GM18508 (cell line): ENCODE data around the gene IPO11.
"Not testable (repeated sequence)": the region's sequence is repeated elsewhere in the genome, so short reads cannot be mapped to it uniquely, and the experiment has no call there.

ENCODE experiments used
- ATAC-seq: cut with Tn5 transposase; IDR thresholded peaks from one replicate; pipeline ENCODE4 v1.9.1; 2021; ENCODE audit warnings: moderate number of reproducible peaks; ENCODE audit not compliant: insufficient read depth, unreplicated experiment

Gene IPO11

DNA sequence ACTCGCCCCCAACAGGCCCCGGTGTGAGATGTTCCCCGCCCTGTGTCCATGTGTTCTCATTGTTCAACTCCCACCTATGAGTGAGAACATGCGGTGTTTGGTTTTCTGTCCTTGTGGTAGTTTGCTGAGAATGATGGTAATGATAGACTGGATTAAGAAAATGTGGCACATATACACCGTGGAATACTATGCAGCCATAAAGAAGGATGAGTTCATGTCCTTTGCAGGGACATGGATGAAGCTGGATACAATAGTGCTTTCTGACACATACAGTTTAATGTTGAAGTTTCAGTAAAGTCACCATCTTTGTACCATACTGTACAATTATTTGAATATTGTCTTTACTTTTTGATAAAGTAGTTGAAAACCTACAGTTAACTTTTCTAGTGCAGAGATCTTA lies 96.2 kb downstream of the IPO11 start:
- not testable (repeated sequence) for ATAC-seq

DNA sequence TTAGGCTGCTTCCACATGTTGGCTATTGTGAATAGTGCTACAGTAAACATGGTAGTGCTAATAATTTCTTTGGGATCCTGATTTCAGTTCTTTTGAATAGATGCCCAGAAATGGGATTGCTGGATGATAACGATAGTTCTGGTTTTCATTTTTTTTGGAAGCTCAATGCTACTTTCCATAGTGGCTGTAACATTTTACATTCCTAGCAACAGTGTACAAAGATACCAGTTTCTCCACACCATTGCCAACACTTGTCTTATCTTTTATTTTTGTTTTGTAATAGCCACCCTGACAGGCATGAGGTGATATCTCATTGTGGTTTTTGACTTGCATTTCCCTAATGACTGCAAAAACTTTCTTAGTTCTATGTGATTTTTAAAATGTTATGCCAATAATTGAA lies 97.2 kb downstream of the IPO11 start:
- ATAC-seq: no peak

DNA sequence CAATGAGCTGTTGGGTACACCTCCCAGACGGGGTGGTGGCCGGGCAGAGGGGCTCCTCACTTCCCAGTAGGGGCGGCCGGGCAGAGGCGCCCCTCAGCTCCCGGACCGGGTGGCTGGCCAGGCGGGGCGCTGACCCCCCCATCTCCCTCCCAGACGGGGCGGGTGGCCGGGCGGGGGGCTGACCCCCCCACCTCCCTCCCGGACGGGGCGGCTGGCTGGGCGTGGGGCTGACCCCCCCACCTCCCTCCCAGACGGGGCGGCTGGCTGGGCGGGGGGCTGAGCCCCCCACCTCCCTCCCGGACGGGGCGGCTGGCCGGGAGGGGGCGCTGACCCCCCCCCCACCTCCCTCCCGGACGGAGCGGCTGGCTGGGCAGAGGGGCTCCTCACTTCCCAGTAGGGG lies 100.5 kb downstream of the IPO11 start:
- ATAC-seq: not testable (repeated sequence)

DNA sequence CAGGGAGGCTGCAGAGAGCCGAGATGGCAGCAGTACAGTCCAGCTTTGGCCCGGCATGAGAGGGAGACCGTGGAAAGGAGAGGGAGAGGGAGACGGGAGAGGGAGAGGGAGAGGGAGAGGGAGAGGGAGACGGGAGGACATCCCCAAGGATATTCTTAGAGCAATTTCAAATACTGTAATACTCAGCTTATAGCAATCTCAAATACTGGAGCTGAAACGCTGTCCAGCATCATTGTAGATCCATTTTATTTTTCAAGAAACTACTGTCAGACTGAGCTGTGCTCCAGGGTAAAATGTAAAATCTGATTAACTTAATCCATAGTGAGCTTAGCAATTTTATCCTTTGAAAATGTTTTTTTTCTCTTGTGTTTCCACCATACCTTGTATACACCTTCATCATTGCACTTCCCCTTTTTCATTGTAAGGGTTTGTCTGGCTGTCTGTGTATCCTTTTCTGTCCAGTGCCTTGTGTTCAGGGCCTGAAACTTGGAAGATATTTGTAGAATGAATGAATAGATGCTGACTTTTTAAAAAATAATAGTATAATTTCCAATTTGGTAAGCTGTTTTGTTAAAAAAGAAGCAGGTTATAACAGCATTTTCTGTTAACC lies 102.1 kb downstream of the IPO11 start:
- no peak for ATAC-seq

DNA sequence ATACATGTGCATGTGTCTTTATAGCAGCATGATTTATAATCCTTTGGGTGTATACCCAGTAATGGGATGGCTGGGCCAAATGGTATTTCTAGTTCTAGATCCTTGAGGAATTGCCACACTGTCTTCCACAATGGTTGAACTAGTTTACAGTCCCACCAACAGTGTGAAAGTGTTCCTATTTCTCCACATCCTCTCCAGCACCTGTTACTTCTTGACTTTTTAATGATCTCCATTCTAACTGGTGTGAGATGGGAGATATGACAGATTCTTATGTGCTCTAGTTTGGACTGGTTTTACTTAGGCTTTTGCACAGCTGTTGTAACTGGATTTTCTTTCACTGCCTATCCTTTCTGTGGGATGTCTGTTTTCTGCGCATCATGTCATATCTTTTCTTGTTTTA lies 108.2 kb downstream of the IPO11 start:
- ATAC-seq: not testable (repeated sequence)

DNA sequence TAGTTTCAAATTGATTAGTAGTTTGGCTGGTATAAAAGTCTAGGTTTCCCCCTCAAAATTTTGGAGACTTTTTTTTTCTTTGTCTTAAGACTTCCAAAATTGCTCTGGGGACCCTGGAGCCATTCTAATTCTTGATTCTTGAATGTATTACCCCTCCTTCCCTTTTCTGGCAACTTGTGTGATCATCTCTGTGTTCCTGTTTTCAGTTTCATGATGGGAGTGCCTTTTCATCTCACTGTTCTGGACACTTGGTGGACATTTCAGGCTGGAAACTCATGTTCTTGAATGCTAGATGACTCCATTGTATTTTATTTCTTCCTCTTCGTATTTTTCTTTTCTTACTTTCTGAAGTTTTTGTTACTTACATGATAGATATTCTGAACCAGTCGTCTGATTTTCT lies 108.8 kb downstream of the IPO11 start:
- ATAC-seq: no peak

DNA sequence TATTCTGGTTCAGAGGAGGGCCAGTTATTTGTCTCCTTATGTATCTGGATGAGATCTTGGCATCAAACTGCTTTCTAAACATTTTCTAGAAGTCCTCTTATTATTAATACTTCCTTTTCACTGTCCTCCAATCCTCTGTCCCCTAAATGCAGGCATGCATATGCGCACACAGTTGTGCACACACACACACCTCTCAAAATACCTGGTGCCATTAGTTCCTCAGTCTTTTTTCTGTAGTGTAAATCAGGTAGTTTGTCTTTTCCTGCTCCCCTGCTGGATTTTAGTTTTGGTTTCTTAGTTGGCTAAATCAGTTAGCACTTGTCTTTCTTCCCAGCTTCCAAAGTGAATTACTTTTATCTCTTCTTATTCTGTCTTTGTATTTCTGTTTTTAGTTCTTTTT lies 110.2 kb downstream of the IPO11 start:
- no peak for ATAC-seq

DNA sequence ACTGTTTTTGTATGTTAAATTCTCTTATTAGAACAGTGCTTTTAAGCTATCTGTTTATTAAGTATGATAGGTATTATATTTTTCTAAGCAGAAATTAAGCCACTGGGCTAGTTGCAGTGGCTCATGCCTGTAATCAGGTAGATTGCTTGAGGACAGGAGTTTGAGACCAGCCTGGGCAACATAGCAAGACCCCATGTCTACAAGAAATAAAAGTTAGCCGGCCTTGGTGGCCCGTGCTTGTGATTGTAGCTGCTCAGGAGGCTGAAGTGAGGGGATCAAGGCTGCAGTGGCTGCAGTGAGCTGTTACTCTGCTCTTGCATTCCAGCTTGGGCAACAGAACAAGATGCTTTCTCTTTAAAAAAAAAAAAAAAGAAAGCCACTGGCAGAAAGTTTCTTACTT lies 121.0 kb downstream of the IPO11 start:
- ATAC-seq: no peak

DNA sequence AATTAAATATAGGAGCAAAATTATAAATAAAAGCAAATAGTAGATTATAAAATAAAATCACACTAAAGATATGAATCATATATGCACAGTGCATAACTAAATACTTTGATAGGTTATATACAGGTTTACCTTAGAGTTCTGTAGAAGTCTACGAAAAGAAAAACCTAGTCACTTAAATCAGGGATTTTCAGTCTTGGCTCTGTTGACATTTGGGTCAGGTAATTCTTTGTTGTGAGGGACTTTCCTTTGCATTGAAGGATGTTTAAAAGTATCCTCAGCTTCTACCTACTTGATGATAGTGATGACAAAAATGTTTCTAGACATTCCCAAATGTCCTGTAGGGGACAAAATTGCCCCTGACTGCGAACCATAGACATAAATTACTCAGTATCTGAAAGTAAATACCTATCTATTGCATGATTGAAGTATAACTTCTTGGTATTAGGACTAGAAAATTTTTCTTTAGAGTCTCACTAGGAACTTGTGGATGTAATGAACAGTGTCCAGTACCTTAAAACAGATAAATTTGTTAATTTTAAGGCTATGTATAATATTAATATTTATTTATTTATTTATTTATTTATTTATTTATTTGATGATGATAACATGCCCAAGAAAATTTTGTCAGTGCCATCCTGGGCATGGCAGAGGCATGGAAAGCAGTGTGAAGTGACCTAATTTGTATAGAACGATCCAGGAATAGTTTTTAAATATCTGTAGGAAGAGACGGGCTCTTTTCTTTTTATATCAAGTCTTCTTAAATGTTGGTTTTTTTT lies 122.1 kb downstream of the IPO11 start:
- no peak for ATAC-seq

DNA sequence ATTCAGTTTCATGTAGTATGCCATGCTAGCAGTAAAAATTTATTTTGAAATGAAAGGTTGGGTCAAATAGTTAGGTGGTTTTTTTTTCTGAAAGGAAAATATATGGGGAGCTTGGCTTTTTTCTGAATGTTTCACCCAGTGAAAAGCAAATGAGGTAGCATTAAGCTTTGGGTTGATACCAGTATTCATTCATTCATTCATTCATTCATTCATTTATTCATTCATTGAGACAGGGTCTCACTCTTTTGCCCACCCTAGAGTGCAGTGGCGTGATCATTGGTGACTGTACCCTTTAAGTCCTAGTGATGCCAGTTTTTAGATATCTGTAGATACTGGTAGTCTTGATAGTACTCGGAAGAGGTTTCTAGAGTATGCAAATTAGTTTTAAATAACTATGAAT lies 123.7 kb downstream of the IPO11 start:
- no peak for ATAC-seq

DNA sequence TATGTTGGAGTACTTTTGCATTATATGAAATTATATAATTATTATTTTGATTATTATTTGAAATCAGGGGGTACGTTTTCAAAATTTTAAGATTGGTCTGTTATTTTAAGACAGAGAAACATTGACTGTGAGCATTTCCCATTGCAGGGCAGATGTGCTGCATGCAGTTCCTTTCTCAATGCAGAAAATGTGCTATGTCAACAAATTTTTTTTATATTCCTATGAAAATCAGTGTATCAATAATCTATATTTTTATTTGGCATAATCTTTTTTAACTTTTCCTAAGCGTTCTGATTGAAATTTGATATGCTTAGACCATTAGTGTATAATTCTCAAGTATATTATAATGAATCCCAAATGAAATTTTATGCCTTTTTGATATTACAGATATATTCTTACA lies 124.2 kb downstream of the IPO11 start:
- no peak for ATAC-seq

DNA sequence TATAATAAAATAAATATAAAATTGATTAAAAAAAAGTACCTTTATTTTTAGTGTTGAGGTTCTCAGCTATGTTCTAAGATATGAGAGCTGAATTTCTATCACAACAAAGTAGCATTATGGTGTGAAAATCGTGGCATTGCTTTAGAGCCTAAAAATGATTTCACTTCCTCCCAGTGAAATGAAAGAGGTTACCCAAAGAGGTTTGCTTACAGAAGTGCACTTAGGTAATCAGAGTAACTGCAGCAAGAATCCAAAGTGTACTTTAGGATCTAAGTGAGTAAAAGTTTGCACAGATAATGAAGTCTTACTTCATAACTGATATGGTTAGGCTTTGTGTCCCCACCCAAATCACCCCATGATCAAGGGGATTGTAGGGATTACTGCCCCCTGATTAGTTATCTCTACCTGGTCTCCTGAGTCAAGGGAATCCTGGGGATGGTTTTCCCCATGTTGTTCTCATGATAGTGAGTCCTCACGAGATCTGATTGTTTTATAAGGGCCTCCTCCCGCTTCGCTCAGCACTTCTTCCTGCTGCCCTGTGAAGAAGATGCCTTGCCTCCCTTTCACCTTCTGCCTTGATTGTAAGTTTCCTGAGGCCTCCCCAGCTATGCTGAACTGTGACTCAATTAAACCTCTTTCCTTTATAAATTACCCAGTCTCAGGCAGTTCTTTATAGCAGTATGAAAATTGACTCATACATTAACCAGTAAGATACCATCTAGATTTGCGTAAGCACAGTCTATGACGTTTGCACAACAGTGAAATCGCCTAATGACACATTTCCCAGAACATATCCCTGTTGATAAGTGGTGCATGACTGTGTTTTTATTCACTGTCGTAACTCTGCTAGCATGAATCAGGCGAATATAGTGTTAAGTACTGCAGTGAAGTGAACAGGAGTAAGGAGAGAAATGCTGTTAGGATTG lies 125.7 kb downstream of the IPO11 start:
- no peak for ATAC-seq

DNA sequence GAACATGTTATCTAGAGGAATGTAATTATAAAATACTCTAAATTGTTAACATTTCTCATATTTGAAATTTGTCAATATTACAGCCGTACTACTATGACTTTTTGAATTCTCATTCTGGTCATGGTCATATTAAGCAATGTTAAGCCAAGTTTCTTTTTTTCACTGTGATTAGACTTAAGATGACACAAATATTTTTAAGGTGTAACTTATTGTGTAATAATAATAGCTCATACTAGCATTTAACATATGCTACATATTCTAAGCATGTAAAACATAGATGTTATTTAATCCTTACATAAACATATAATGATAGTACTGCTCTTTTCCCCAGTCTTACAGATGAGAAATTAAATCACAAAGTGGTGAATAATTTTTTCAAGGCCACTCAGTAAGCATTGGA lies 130.2 kb downstream of the IPO11 start:
- ATAC-seq: no peak

DNA sequence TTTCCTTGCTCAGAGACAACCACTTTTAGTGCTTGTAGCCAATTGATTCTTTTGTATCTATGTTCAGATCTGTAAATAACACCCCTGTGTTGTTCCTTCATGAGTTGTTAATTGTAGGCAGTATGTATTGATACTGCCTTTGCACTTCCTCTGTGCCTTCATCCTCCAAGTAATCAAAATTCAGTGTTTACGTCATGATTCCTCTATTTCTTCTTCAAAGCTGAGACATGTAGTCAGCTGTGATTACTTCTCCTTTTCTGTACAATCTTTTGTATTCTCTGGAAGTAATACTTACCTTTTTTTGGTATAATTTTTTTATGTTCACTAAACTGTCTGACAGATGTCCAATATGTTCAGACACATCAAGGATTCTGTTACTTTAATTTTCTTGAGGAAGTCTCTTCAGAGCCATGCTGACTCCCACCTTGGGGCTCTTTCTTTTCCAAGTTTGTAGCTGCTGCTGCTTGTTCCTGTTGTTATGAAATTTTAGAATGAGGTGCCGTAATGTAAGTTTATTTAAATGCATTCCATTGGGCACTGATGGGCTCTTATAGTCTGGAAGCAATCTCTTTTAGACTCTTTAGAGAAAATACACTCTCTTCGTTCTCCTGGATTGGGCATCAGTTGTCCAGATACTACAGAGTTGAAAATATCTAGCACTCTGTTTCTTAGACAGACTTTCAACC lies 135.5 kb downstream of the IPO11 start:
- no peak for ATAC-seq

DNA sequence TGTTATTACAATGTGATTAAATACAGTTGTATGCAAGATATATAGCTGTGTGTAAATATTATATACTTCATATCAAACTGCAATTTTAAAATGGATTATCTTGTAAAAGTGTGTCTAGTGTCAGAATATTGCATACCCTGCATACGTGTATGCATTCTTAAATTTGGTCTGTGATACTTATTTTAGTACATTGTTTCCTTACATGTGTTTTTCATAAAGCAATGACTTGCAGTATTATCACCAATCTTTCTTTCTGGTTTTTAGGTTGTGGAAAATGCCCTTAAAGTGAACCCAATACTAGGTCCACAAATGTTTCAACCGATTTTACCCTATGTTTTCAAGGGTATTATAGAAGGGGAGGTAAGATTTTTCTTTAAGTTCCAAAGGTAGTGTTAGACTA lies 137.5 kb downstream of the IPO11 start:
- no peak for ATAC-seq

DNA sequence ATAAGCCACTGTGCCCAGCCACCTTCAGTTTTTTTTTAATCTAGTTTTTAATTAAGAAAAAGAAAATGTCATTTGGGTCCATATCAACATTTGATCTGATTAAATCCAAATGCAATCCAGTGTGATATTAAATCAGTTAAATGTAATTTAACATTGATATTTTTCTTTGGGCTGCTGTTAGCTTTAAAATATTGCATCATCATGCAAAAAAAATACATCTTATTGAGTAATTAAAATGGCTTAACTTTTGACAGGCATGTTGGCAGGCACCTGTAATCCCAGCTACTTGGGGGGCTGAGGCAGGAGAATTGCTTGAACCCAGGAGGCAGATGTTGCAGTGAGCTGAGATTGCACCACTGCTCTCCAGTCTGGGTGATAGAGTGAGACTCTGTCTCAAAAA lies 143.4 kb downstream of the IPO11 start:
- no peak for ATAC-seq

DNA sequence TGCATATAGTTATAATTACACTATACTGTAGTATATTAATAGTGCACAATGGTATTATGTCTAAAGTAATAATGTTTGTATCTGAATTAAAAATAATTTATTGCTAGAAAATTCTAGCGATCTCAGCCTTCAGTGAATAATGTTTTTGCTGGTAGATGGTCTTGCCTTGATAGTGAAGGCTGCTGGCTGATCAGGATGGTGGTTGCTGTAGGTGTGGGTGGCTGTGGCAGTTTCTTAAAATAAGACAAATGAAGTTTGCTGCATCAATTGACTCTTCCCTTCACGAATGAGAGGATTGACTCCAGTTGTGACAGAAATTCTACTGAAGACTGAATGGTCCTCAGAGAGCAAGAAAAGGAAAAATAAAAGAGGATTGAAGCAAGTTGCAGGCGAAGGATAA lies 146.4 kb downstream of the IPO11 start:
- ATAC-seq: no peak

DNA sequence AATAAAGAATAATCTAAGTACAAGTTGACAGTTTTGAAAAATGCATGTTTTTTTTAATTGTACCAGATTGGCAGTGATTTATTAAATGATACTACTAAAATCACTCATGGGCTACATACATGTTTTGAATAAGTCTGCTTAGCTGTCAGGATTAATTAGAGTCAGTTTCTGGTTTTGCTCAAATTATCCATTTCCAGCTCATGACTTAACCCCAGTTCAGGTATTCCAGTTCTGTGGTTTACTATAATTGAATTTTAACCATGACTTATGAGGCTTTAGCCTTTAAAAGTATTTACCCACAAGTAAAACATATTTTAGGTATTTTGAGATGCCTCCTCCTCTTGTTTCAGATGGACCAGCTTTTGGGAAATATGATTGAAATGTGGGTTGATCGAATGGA lies 148.2 kb downstream of the IPO11 start:
- ATAC-seq: no peak

DNA sequence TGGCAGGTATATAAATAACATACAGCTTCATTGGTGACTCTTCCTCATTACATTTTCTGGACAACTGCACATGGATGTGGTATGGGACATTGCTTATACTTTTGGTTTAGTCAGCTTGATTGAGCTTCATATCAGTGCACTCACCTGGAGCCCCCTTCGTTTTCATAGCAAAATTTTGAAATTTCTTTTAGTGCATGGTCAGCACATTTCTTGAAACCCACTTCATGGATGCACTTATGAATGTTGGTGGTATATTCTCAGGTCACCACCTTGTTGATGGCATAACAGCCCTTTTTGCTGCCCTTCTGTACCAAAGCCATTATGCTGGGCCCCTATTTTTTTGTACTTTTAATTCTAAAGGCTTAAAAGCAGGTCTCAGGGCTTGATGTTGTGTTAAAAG lies 149.3 kb downstream of the IPO11 start:
- ATAC-seq: no peak

DNA sequence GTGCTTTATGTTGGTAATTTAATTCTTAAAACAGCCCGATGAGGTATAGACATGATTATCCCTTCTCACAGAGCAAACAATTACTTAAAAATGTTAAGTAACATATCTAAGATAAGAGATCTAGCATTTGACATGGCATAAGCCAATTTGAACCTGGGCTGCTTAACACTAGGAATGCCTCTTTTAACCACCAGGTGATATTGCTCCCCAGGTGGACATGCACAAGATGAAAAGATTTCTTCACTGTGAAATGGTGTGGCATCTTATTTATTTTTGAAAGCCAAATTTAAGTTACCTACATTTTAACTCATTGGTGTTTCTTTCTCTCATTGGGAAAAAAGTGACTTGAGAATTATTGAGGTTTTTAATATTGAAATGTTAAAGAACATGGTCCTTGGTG lies 150.3 kb downstream of the IPO11 start:
- no peak for ATAC-seq

DNA sequence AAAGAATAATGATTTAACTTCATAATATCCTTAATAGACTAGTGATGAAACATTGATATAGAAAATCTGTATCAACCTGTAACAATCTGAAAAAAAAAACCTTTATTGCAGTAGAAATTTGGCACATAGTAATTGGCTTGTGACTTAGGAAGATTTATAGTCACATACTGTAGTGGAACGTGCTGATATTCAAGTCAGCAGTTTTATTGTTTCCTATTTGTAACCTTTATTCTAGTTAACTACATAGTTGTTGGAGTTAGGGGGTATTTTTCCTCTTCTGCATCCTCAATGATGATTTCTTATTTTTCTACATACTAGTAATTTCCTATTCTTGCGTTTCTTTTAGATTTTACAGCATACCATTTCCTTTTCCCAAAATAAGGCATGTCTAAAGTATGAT lies 151.5 kb downstream of the IPO11 start:
- ATAC-seq: no peak
